ENCODE data around the gene ANKRD61.

GRCh38 chr7:5997210-5997808 lies 33.9 kb upstream of the ANKRD61 start:
- TF ChIP-seq CTCF (IDR thresholded peaks at IDR 0.05) (peak; percentile 46 to 66 (median 62)), POLR2A (IDR thresholded peaks at IDR 0.05) (no peak)
